Ovary (tissue), 3 donors: Measurements from ENCODE around the gene ZNF358.

Experiments used
- EP300 ChIP-seq: sonication (generic); formaldehyde crosslinking; IDR thresholded peaks from one replicate; pipeline ENCODE4 v1.6.1; 2017; ENCODE audit warnings: antibody characterized with exemption
- POLR2A ChIP-seq: fragments of 450-650 bp; IDR thresholded peaks from one replicate; pipeline ENCODE4 v1.6.1; 2017; ENCODE audit warnings: antibody characterized with exemption, mild to moderate bottlenecking, moderate library complexity
- TF ChIP-seq, protein P1 (sequence below), 3 donors: fragments of 450-650 bp in 2 of 3; fragments of 200-600 bp in 1 of 3; IDR thresholded peaks; one replicate each; pipeline versions ENCODE4 v1.5.1 to v1.8.0; 2016 to 2022; ENCODE audit warnings: antibody characterized with exemption in 3 of 3, mild to moderate bottlenecking in 1 of 3
- donor health status: DM: no; HTN: no; CAD: no.

DNA sequence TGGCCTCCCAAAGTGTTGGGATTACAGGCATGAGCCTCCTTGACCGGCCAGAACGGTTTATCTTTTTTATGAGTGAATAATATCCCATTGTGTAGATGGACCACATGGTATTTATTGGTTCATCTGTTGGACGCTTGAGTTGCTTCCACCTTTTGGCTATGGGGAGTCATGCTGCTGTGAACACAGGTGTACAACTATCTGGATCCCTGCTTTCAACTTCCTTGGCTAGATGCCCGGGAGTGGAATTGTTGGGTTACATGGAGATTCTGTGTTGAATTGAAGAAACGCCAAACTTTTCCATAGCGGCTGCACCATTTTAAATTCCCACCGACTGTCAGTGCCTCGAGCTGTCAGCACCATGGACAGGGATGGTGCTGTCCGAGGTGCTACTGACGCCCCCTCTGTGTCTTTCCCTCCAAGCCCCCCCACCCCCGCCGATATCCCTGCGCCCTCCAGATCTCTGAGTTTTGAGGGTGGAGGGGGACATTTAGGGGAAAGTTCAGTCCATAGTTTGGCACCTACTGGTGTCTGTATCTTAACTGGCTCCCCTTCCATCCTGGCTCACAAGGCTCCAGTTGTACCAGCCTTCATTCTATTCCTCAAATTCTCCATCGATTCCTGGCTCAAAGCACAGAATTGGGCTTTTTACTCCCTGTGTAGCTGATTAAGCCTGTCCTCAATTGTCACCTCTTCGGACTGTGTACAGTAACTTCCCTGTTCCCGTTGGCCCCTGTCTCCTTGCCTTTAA is 46.9 kb downstream of the ZNF358 start:
- TF ChIP-seq POLR2A, result no peak
- no peak for TF ChIP-seq EP300
- TF ChIP-seq, protein P1, sequence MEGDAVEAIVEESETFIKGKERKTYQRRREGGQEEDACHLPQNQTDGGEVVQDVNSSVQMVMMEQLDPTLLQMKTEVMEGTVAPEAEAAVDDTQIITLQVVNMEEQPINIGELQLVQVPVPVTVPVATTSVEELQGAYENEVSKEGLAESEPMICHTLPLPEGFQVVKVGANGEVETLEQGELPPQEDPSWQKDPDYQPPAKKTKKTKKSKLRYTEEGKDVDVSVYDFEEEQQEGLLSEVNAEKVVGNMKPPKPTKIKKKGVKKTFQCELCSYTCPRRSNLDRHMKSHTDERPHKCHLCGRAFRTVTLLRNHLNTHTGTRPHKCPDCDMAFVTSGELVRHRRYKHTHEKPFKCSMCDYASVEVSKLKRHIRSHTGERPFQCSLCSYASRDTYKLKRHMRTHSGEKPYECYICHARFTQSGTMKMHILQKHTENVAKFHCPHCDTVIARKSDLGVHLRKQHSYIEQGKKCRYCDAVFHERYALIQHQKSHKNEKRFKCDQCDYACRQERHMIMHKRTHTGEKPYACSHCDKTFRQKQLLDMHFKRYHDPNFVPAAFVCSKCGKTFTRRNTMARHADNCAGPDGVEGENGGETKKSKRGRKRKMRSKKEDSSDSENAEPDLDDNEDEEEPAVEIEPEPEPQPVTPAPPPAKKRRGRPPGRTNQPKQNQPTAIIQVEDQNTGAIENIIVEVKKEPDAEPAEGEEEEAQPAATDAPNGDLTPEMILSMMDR (IDR thresholded peaks at IDR 0.05), result no peak
